Right lobe of liver (tissue), 6 donors: Measurements from ENCODE around the gene ADGRG2. TPM values are rescaled to one million over a fixed set of nuclear protein-coding genes. Genes with fewer than 3 reads are reported as not detected.
"Not testable (repeated sequence)": the region's sequence is repeated elsewhere in the genome, so short reads cannot be mapped to it uniquely, and the experiment has no call there.

ENCODE experiments used
- ATAC-seq, 4 donors: fragments of 200-7000 bp; cut with Tn5 transposase; one replicate each; pipeline ENCODE4 v1.9.1; 2020; ENCODE audit warnings: mild to moderate bottlenecking in 4 of 4, moderate library complexity in 4 of 4
- DNase-seq, 3 donors: peaks; one replicate each; pipeline ENCODE4 v3.0.0-alpha.2; 2020
- H3K27ac ChIP-seq, 3 donors: fragments of 200-600 bp; one replicate each; pipeline ENCODE4 v1.8.0; 2022
- H3K27me3 ChIP-seq, 2 donors: fragments of 200-600 bp; one replicate each; pipeline ENCODE4 v1.8.0; 2022
- H3K36me3 ChIP-seq, 4 donors: fragments of 200-600 bp; sonication (generic) in 1 of 4; one replicate each; pipeline versions ENCODE4 v1.5.1 to v1.8.0; 2017 to 2022; ENCODE audit warnings: control low read depth in 1 of 4
- H3K4me1 ChIP-seq, 4 donors: fragments of 200-600 bp; sonication (generic) in 1 of 4; one replicate each; pipeline versions ENCODE4 v1.5.1 to v1.8.0; 2017 to 2022; ENCODE audit warnings: control low read depth in 1 of 4
- H3K4me3 ChIP-seq, 3 donors: fragments of 200-600 bp; one replicate each; pipeline ENCODE4 v1.8.0; 2022
- H3K9me3 ChIP-seq, 4 donors: fragments of 200-600 bp; sonication (generic) in 1 of 4; one replicate each; pipeline versions ENCODE4 v1.5.1 to v1.8.0; 2017 to 2022; ENCODE audit warnings: control low read depth in 1 of 4
- CTCF ChIP-seq, 4 donors: fragments of 200-600 bp in 3 of 4; fragments of 450-650 bp in 1 of 4; IDR thresholded peaks; one replicate each; pipeline versions ENCODE4 v1.5.1 to v1.8.0; 2016 to 2022; ENCODE audit warnings: antibody characterized with exemption in 4 of 4, mild to moderate bottlenecking in 2 of 4
- POLR2A ChIP-seq: fragments of 450-650 bp; IDR thresholded peaks from one replicate; pipeline ENCODE4 v1.6.1; 2017; ENCODE audit warnings: antibody characterized with exemption, mild to moderate bottlenecking
- WGBS: methylation state at CpG from one replicate; pipeline ENCODE4 v1.1.6; 2018; ENCODE audit warnings: low coverage, low lambda C conversion rate; ENCODE audit not compliant: insufficient coverage; ENCODE audit errors: missing lambda C conversion rate; 5-methylcytosine and 5-hydroxymethylcytosine counted together
- intact Hi-C, 2 donors: fragments of 100-400 bp; cut with DNase I; formaldehyde crosslinking; loops; one replicate each; pipeline versions ENCODE4 v1.11.2 to v1.14.1; 2022
- total RNA-seq, 6 experiments: library from RNA; depleted of rRNA in 2 of 6; stranded (reverse); fragments of >200 nt in 2 of 6; fragmentation: NEBNext Ultra II Directional in 3 of 6; extraction: Animal tissue kit (Norgen Biotek cat#: 25700) in 3 of 6; gene quantifications; one replicate each; pipeline versions ENCODE4 v1.1.0 to v1.2.4, GENCODE V29; 2016 to 2023
- donor health status: DM: no; HTN: yes; CAD: no.
- donor health status: DM: no; HTN: no; CAD: no.
- donor health status: DM: no; HTN: no; CAD: no.
- donor health status: DM: no; HTN: yes; CAD: no.
- donor health status: DM: no; HTN: yes; CAD: no.

ADGRG2 gene
- total RNA-seq, 6 experiments from 2014 or later, result 0.53 to 3.5 (median 2.1) TPM

- no peaks in the 10 kb centered on the region for H3K27me3 ChIP-seq
- ATAC-seq (peak; percentile 25 to 73 (median 36)), DNase-seq (no peak)
- no peak overlapping the region for H3K27ac ChIP-seq
- H3K9me3 ChIP-seq, result no peaks in the 10 kb centered on the region
- H3K4me3 ChIP-seq, result no peak overlapping the region
- TF ChIP-seq POLR2A (no peak), CTCF (IDR thresholded peaks at IDR 0.05) (no peak)
- no peaks in the 10 kb centered on the region for H3K36me3 ChIP-seq
- no peaks in the 10 kb centered on the region for H3K4me1 ChIP-seq
- WGBS, result 75% methylated on average over 1 of the region's 3 CpGs
- intact Hi-C loops, result no loop called here
Measured at GRCh38 chrX:19070555-19070994, 51.7 kb downstream of the ADGRG2 start.

GRCh38 chrX:19066987-19067386, 55.3 kb downstream of the ADGRG2 start:
- H3K9me3 ChIP-seq, H3K4me3 ChIP-seq, intact Hi-C loops, H3K36me3 ChIP-seq, H3K4me1 ChIP-seq, H3K27me3 ChIP-seq, DNase-seq: not testable (repeated sequence)
- H3K27ac ChIP-seq, result peak overlapping the region in 1 of 3 donors; percentile 30
- peak; percentile 49 for TF ChIP-seq POLR2A
- 36% methylated on average over 4 of the region's 4 CpGs for WGBS
- ATAC-seq, result peak; percentile 80 to 93 (median 86)

- ATAC-seq (no peak), DNase-seq (no peak)
- H3K27me3 ChIP-seq, result no peaks in the 10 kb centered on the region
- no peaks in the 10 kb centered on the region for H3K4me1 ChIP-seq
- no peaks in the 10 kb centered on the region for H3K9me3 ChIP-seq
- no peaks in the 10 kb centered on the region for H3K36me3 ChIP-seq
- no peak overlapping the region for H3K27ac ChIP-seq
- no peak overlapping the region for H3K4me3 ChIP-seq
- 86% methylated on average over 5 of the region's 5 CpGs for WGBS
- no peak for TF ChIP-seq POLR2A
- intact Hi-C loops, result no loop called here
Measured at GRCh38 chrX:19065535-19065934, 56.7 kb downstream of the ADGRG2 start.

GRCh38 chrX:19064175-19064574, 58.1 kb downstream of the ADGRG2 start:
- TF ChIP-seq CTCF (IDR thresholded peaks at IDR 0.05) (no peak), POLR2A (no peak)
- Histone ChIP-seq H3K9me3 (no peaks in the 10 kb centered on the region), H3K36me3 (no peaks in the 10 kb centered on the region), H3K4me1 (no peaks in the 10 kb centered on the region), H3K4me3 (no peak overlapping the region), H3K27me3 (no peaks in the 10 kb centered on the region), H3K27ac (no peak overlapping the region)
- intact Hi-C loops, result no loop called here
- no peak for ATAC-seq
- DNase-seq, result no peak
- WGBS, result 73% methylated on average over 3 of the region's 6 CpGs

GRCh38 chrX:19063030-19063429, 59.2 kb downstream of the ADGRG2 start:
- Histone ChIP-seq H3K9me3 (no peaks in the 10 kb centered on the region), H3K4me3 (no peak overlapping the region), H3K36me3 (no peaks in the 10 kb centered on the region), H3K27ac (no peak overlapping the region), H3K27me3 (no peaks in the 10 kb centered on the region), H3K4me1 (no peaks in the 10 kb centered on the region)
- no peak for ATAC-seq
- no peak for DNase-seq
- 100% methylated on average over 1 of the region's 8 CpGs for WGBS
- intact Hi-C loops, result no loop called here
- TF ChIP-seq POLR2A (no peak), CTCF (IDR thresholded peaks at IDR 0.05) (no peak)

GRCh38 chrX:19059067-19059466, 63.2 kb downstream of the ADGRG2 start:
- H3K27ac ChIP-seq, result no peak overlapping the region
- WGBS, result 82% methylated on average over 4 of the region's 6 CpGs
- no peaks in the 10 kb centered on the region for H3K27me3 ChIP-seq
- H3K36me3 ChIP-seq, result no peaks in the 10 kb centered on the region
- H3K9me3 ChIP-seq, result no peaks in the 10 kb centered on the region
- H3K4me3 ChIP-seq, result no peak overlapping the region
- H3K4me1 ChIP-seq, result no peaks in the 10 kb centered on the region
- intact Hi-C loops, result no loop called here
- ATAC-seq, result no peak
- TF ChIP-seq CTCF (IDR thresholded peaks at IDR 0.05) (no peak), POLR2A (no peak)
- no peak for DNase-seq
